IMR-90 (cell line): ENCODE data around the gene ARPC5L. TPM values are rescaled to one million over a fixed set of nuclear protein-coding genes. Genes with fewer than 3 reads are reported as not detected.

Experiments used
- ATAC-seq: fragments of 200-7000 bp; cut with Tn5 transposase; 2 replicates; pipeline ENCODE4 v1.9.1; 2020; ENCODE audit warnings: low read depth, mild to moderate bottlenecking, moderate library complexity
- BruUV-seq: library from RNA; stranded (reverse); fragments of 400-500 nt; replicated peaks from 2 replicates; lab custom pipeline; 2021; lab: Mats Ljungman, UMichigan
- CTCF ChIA-PET: fragments of 300-600 bp; formaldehyde crosslinking; extraction: SDS; loops from one replicate; lab custom pipeline; 2021; ENCODE audit warnings: antibody characterized with exemption; lab: Yijun Ruan, JAX
- POLR2A ChIA-PET: fragments of 300-600 bp; sonication (Branson Sonifier 250); formaldehyde crosslinking; loops from one replicate; lab custom pipeline; 2022; ENCODE audit warnings: antibody characterized with exemption; ENCODE audit not compliant: unreplicated experiment; lab: Charles Lee
- DNase-seq: peaks from one replicate; pipeline ENCODE4 v3.0.0; 2013
- H2AFZ ChIP-seq: replicated peaks from 2 replicates; pipeline ENCODE3; 2013; ENCODE audit warnings: low read length, mild to moderate bottlenecking; ENCODE audit not compliant: poor library complexity
- H2AK5ac ChIP-seq: 2 replicates; pipeline ENCODE4 v1.6.1; 2013; ENCODE audit warnings: low read depth, low read length, inconsistent platforms
- H2AK9ac ChIP-seq: replicated peaks from 2 replicates; pipeline ENCODE3; 2013; ENCODE audit warnings: mild to moderate bottlenecking, low read depth, low read length, moderate library complexity; ENCODE audit not compliant: poor library complexity
- H2BK120ac ChIP-seq: 2 replicates; pipeline ENCODE4 v1.6.1; 2013; ENCODE audit warnings: low read depth, low read length, inconsistent platforms
- H2BK15ac ChIP-seq: 3 replicates; pipeline ENCODE4 v1.6.1; 2013; ENCODE audit warnings: low read depth, low read length, inconsistent platforms
- H2BK20ac ChIP-seq: 2 replicates; pipeline ENCODE4 v1.6.1; 2013; ENCODE audit warnings: low read depth, mild to moderate bottlenecking, inconsistent platforms, low read length, moderate library complexity
- H2BK5ac ChIP-seq: 2 replicates; pipeline ENCODE4 v1.6.1; 2013; ENCODE audit warnings: mild to moderate bottlenecking, low read depth, low read length, inconsistent platforms; ENCODE audit not compliant: poor library complexity, severe bottlenecking
- H3K14ac ChIP-seq: replicated peaks from 2 replicates; pipeline ENCODE4 v1.6.1; 2013; ENCODE audit warnings: low read depth, low read length, inconsistent platforms
- H3K18ac ChIP-seq: 2 replicates; pipeline ENCODE4 v1.6.1; 2013; ENCODE audit warnings: low read depth, low read length, control low read depth
- H3K23ac ChIP-seq: 2 replicates; pipeline ENCODE4 v1.6.1; 2013; ENCODE audit warnings: low read depth, low read length, inconsistent platforms
- H3K27ac ChIP-seq: 2 replicates; pipeline ENCODE4 v1.5.1; 2013; ENCODE audit warnings: mild to moderate bottlenecking, control low read depth, low read length; ENCODE audit not compliant: insufficient read depth
- H3K27me3 ChIP-seq: 2 replicates; pipeline ENCODE4 v1.6.1; 2013; ENCODE audit warnings: low read length; ENCODE audit not compliant: control insufficient read depth, insufficient read depth
- H3K36me3 ChIP-seq: 2 replicates; pipeline ENCODE4 v1.6.1; 2013; ENCODE audit warnings: low read length, mixed read lengths; ENCODE audit not compliant: control insufficient read depth, insufficient read depth
- H3K4ac ChIP-seq: 2 replicates; pipeline ENCODE4 v1.6.1; 2013; ENCODE audit warnings: low read depth, low read length, inconsistent platforms
- H3K4me1 ChIP-seq: 2 replicates; pipeline ENCODE4 v1.6.1; 2013; ENCODE audit warnings: low read length, mixed read lengths; ENCODE audit not compliant: control insufficient read depth, insufficient read depth
- H3K4me2 ChIP-seq: 2 replicates; pipeline ENCODE4 v1.6.1; 2013; ENCODE audit warnings: low read depth, mild to moderate bottlenecking, control low read depth, low read length, moderate library complexity
- H3K4me3 ChIP-seq: 2 replicates; pipeline ENCODE4 v1.5.1; 2013; ENCODE audit warnings: low read depth, mild to moderate bottlenecking, control low read depth, low read length, moderate library complexity; ENCODE audit not compliant: insufficient read depth
- H3K56ac ChIP-seq: 2 replicates; pipeline ENCODE4 v1.6.1; 2013; ENCODE audit warnings: low read length, inconsistent platforms; ENCODE audit not compliant: insufficient read depth; ENCODE audit errors: extremely low read depth
- H3K79me1 ChIP-seq, 2 experiments: 2 replicates each; pipeline ENCODE4 v1.6.1; 2013; ENCODE audit warnings: low read length in 2 of 2, inconsistent platforms in 1 of 2, low read depth in 1 of 2
- H3K9ac ChIP-seq: 2 replicates; pipeline ENCODE4 v1.6.1; 2013; ENCODE audit warnings: low read depth, low read length, control low read depth
- H3K9me1 ChIP-seq: 2 replicates; pipeline ENCODE4 v1.6.1; 2013; ENCODE audit warnings: low read length, inconsistent platforms; ENCODE audit not compliant: insufficient read depth
- H3K9me3 ChIP-seq: 2 replicates; pipeline ENCODE4 v1.6.1; 2013; ENCODE audit warnings: low read length; ENCODE audit not compliant: control insufficient read depth, insufficient read depth
- H4K20me1 ChIP-seq: 2 replicates; pipeline ENCODE4 v1.6.1; 2013; ENCODE audit warnings: low read length, inconsistent platforms; ENCODE audit not compliant: insufficient read depth
- H4K5ac ChIP-seq: 2 replicates; pipeline ENCODE4 v1.6.1; 2013; ENCODE audit warnings: mild to moderate bottlenecking, low read depth, low read length, control low read depth
- H4K8ac ChIP-seq, 2 experiments: 2 replicates each; pipeline ENCODE4 v1.6.1; 2013; ENCODE audit warnings: low read depth in 2 of 2, low read length in 2 of 2, control low read depth in 1 of 2, inconsistent platforms in 1 of 2
- H4K91ac ChIP-seq: 2 replicates; pipeline ENCODE4 v1.6.1; 2013; ENCODE audit warnings: low read depth, low read length, inconsistent platforms; ENCODE audit not compliant: insufficient read depth
- BHLHE40 ChIP-seq: fragments of 150-350 bp; IDR thresholded peaks from 2 replicates; pipeline ENCODE4 v1.6.1; 2016; ENCODE audit warnings: mild to moderate bottlenecking, low read depth, low read length
- CEBPB ChIP-seq: IDR thresholded peaks from 2 replicates; pipeline ENCODE4 v1.6.1; 2012; ENCODE audit warnings: low read depth, low read length, improper control_type of control experiment
- CHD1 ChIP-seq: IDR thresholded peaks from 2 replicates; pipeline ENCODE4 v1.6.1; 2012; ENCODE audit warnings: low read depth, low read length, improper control_type of control experiment
- CTCF ChIP-seq: conservative IDR thresholded peaks from 2 replicates; pipeline ENCODE4 v1.5.1; 2012; ENCODE audit warnings: mild to moderate bottlenecking, low read depth, low read length, improper control_type of control experiment
- ELK1 ChIP-seq: fragments of 150-350 bp; IDR thresholded peaks from 2 replicates; pipeline ENCODE4 v1.6.1; 2016; ENCODE audit warnings: low read depth, mild to moderate bottlenecking, low read length, moderate library complexity, borderline replicate concordance
- FOS ChIP-seq: fragments of 150-350 bp; IDR thresholded peaks from 2 replicates; pipeline ENCODE4 v1.6.1; 2016; ENCODE audit warnings: low read depth, low read length
- MAFK ChIP-seq: IDR thresholded peaks from 2 replicates; pipeline ENCODE4 v1.6.1; 2012; ENCODE audit warnings: low read depth, low read length, improper control_type of control experiment
- NFE2L2 ChIP-seq: fragments of 150-350 bp; IDR thresholded peaks from 2 replicates; pipeline ENCODE4 v1.6.1; 2016; ENCODE audit warnings: low read depth, mild to moderate bottlenecking, low read length
- RAD21 ChIP-seq: IDR thresholded peaks from 2 replicates; pipeline ENCODE4 v1.6.1; 2012; ENCODE audit warnings: low read length, improper control_type of control experiment
- RCOR1 ChIP-seq: IDR thresholded peaks from 2 replicates; pipeline ENCODE4 v1.6.1; 2012; ENCODE audit warnings: mild to moderate bottlenecking, low read length, improper control_type of control experiment; ENCODE audit not compliant: insufficient replicate concordance
- RFX5 ChIP-seq: IDR thresholded peaks from 2 replicates; pipeline ENCODE4 v1.8.0; 2012; ENCODE audit warnings: low read depth, mild to moderate bottlenecking, low read length, moderate library complexity
- SMC3 ChIP-seq: fragments of 150-350 bp; IDR thresholded peaks from 2 replicates; pipeline ENCODE4 v1.6.1; 2016; ENCODE audit warnings: low read depth, mild to moderate bottlenecking, antibody characterized with exemption, low read length, moderate library complexity
- WGBS, 2 experiments: methylation state at CpG; one replicate each; pipeline versions ENCODE4 v1.1.5 to v1.1.7; 2013; ENCODE audit warnings: missing lambda C conversion rate in 2 of 2; ENCODE audit not compliant: insufficient read length in 1 of 2; ENCODE audit errors: extremely low coverage in 2 of 2; 5-methylcytosine and 5-hydroxymethylcytosine counted together
- dilution Hi-C: fragments of 300-500 bp; cut with HindIII; formaldehyde crosslinking; loops from one replicate; pipeline ENCODE4 v1.14.3; 2018; ENCODE audit warnings: low sequenced_read_pairs; ENCODE audit not compliant: unreplicated experiment
- in situ Hi-C: fragments of 300-500 bp; cut with MboI; formaldehyde crosslinking; loops from 3 replicates; pipeline ENCODE4 v1.14.3; 2019; ENCODE audit warnings: low sequenced_read_pairs, inconsistent platforms, mixed read lengths
- intact Hi-C: fragments of 100-400 bp; cut with micrococcal nuclease; formaldehyde crosslinking; loops from 2 replicates; pipeline ENCODE4 v1.10.0; 2022
- polyA plus RNA-seq, 3 experiments: library from polyadenylated mRNA; depleted of rRNA; stranded (reverse); fragments of >200 nt; gene quantifications; 2 replicates each; pipeline ENCODE4 v1.2.3, GENCODE V29; 2012; ENCODE audit warnings: low replicate concordance in 1 of 3
- total RNA-seq: library from RNA; depleted of rRNA; stranded (reverse); fragments of >200 nt; gene quantifications from 2 replicates; pipeline ENCODE4 v1.2.3, GENCODE V29; 2012

The ARPC5L gene
- total and polyA plus RNA-seq, 2 of the 4 experiments (the other 2 are of a cell fraction): 11.1 to 53.8 TPM

- no peak for TF ChIP-seq ELK1
- TF ChIP-seq SMC3: no peak
Measured at GRCh38 chr9:124853605-124854143, 8.3 kb upstream of the ARPC5L start (continued).

- no peaks in the 10 kb centered on the region for H3K9me1 ChIP-seq
- peaks cover 36% of the 10 kb centered on the region for H4K20me1 ChIP-seq
- no peak overlapping the region for H3K18ac ChIP-seq
- DNase-seq (no peak), ATAC-seq (no peak)
- ChIA-PET POLR2A (interaction anchor here (0.8 kb wide), 1 partner anchor 9 kb away, joined by 5 read pairs; no protein-coding TSS in a partner anchor), CTCF (interaction anchor here (0.6 to 5.7 kb wide), 10 partner anchors 14 to 523 kb away, joined by 3 to 165 read pairs (median 8); partner anchors contain the start of genes NR6A1 and OLFML2A)
- H3K4ac ChIP-seq: no peak overlapping the region
- H3K56ac ChIP-seq: no peak overlapping the region
- H3K9ac ChIP-seq: no peak overlapping the region
- H2BK5ac ChIP-seq: no peak overlapping the region
- no peak overlapping the region for H2AK5ac ChIP-seq
- no peak overlapping the region for H3K14ac ChIP-seq
- no peak overlapping the region for H3K23ac ChIP-seq
- no peak overlapping the region for H4K91ac ChIP-seq
- H3K4me1 ChIP-seq: no peaks in the 10 kb centered on the region
- 93% methylated on average over 4 of the region's 8 CpGs; no CpG with 5 or more reads in 1 of the 2 experiments for WGBS, 2 experiments
- peaks cover 29% of the 10 kb centered on the region for H3K36me3 ChIP-seq
- TF ChIP-seq ELK1: no peak
- no peak for TF ChIP-seq NFE2L2
- TF ChIP-seq CHD1: no peak
- no peak for TF ChIP-seq SMC3
- TF ChIP-seq FOS: no peak
- TF ChIP-seq RAD21: no peak
- no peak for TF ChIP-seq CEBPB
- TF ChIP-seq CTCF: no peak
- no peak for TF ChIP-seq RCOR1
- no peak for TF ChIP-seq BHLHE40
- TF ChIP-seq RFX5: no peak
- TF ChIP-seq MAFK: no peak
- peaks cover 3 to 18% of the 10 kb centered on the region in 2 experiments; a peak in 3 of 4 replicates for H3K79me1 ChIP-seq
- intact Hi-C loops: loop anchor here (5.0 to 10.0 kb wide), 2 partner anchors 142 to 239 kb away; no protein-coding TSS in a partner anchor
- H3K27ac ChIP-seq: no peak overlapping the region
- H4K5ac ChIP-seq: no peak overlapping the region
- H2BK20ac ChIP-seq: no peak overlapping the region
- no TSS peak for BruUV-seq
- no peak overlapping the region for H2AFZ ChIP-seq
- no peak overlapping the region for H2BK15ac ChIP-seq
- no peak overlapping the region for H2BK120ac ChIP-seq
- no peak overlapping the region for H3K4me2 ChIP-seq
- H2AK9ac ChIP-seq: no peak overlapping the region
- dilution Hi-C loops: no loop called here
- H3K9me3 ChIP-seq: no peaks in the 10 kb centered on the region
- H4K8ac ChIP-seq: no peak overlapping the region
- no peaks in the 10 kb centered on the region for H3K27me3 ChIP-seq
- in situ Hi-C loops: loop anchor here (5.0 kb wide), 1 partner anchor 82 kb away; the partner anchor contains the start of gene NR6A1
- H3K4me3 ChIP-seq: no peak overlapping the region
Measured at GRCh38 chr9:124854161-124854560, 7.8 kb upstream of the ARPC5L start.
